Sigmoid colon (tissue), 7 donors: Measurements from ENCODE around the gene SP5. TPM values are rescaled to one million over a fixed set of nuclear protein-coding genes. Genes with fewer than 3 reads are reported as not detected.

Experiments
- DNase-seq: peaks from one replicate; pipeline ENCODE4 v3.0.0-alpha.2; 2019
- H3K27ac ChIP-seq, 4 donors: fragments of 200-600 bp; sonication (generic); one replicate each; pipeline ENCODE4 v1.5.1; 2016 to 2019; ENCODE audit warnings: mild to moderate bottlenecking in 1 of 4
- H3K27me3 ChIP-seq, 3 donors: fragments of 200-600 bp; sonication (generic); one replicate each; pipeline ENCODE4 v1.5.1; 2019; ENCODE audit warnings: mild to moderate bottlenecking in 1 of 3
- H3K36me3 ChIP-seq, 4 donors: fragments of 200-600 bp; sonication (generic); one replicate each; pipeline ENCODE4 v1.5.1; 2016 to 2019
- H3K4me1 ChIP-seq, 4 donors: fragments of 200-600 bp; sonication (generic); one replicate each; pipeline ENCODE4 v1.5.1; 2017 to 2019
- H3K4me3 ChIP-seq, 4 donors: fragments of 200-600 bp; sonication (generic); one replicate each; pipeline ENCODE4 v1.5.1; 2017 to 2019; ENCODE audit warnings: mild to moderate bottlenecking in 2 of 4, moderate library complexity in 1 of 4
- H3K9me3 ChIP-seq, 4 donors: fragments of 200-600 bp in 3 of 4; sonication (generic) in 3 of 4; one replicate each; pipeline versions ENCODE4 v1.5.1 to v1.6.1; 2013 to 2019
- CTCF ChIP-seq, 4 experiments: fragments of 450-650 bp in 3 of 4; fragments of 200-600 bp in 1 of 4; IDR thresholded peaks; one replicate each; pipeline ENCODE4 v1.5.1; 2016 to 2019; ENCODE audit warnings: antibody characterized with exemption in 4 of 4, mild to moderate bottlenecking in 3 of 4, moderate library complexity in 2 of 4
- EP300 ChIP-seq, 4 donors: sonication (generic); formaldehyde crosslinking; IDR thresholded peaks; one replicate each; pipeline ENCODE4 v1.6.1; 2017; ENCODE audit warnings: antibody characterized with exemption in 4 of 4
- POLR2A ChIP-seq, 2 donors: fragments of 450-650 bp; IDR thresholded peaks; one replicate each; pipeline ENCODE4 v1.6.1; 2016; ENCODE audit warnings: antibody characterized with exemption in 2 of 2, mild to moderate bottlenecking in 2 of 2, moderate library complexity in 2 of 2
- POLR2AphosphoS5 ChIP-seq, 4 donors: sonication (generic); formaldehyde crosslinking; IDR thresholded peaks; one replicate each; pipeline ENCODE4 v1.6.1; 2017; ENCODE audit warnings: antibody characterized with exemption in 4 of 4
- WGBS, 2 donors: extraction: QIAGEN DNeasy Blood & Tissue Kit; methylation state at CpG; one replicate each; pipeline ENCODE4 v1.1.7; 2013; 5-methylcytosine and 5-hydroxymethylcytosine counted together
- intact Hi-C: fragments of 100-400 bp; cut with DNase I; formaldehyde crosslinking; loops from one replicate; pipeline ENCODE4 v1.15.1; 2023
- polyA plus RNA-seq, 3 donors: library from polyadenylated mRNA; stranded (reverse); fragments of 200-250 nt; gene quantifications; one replicate each; pipeline ENCODE4 v1.2.3, GENCODE V29; 2013
- total RNA-seq, 4 donors: library from RNA; depleted of rRNA; stranded (reverse); fragments of >200 nt; gene quantifications; one replicate each; pipeline ENCODE4 v1.1.0, GENCODE V29; 2016
- donor health status: healthy with polysubstance abuse.
- donor health status: Bipolar disorder and iron deficiency.
- donor health status: healthy.

The SP5 gene
- total and polyA plus RNA-seq, 7 donors: 0.69 to 4.6 (median 1.2) TPM

GRCh38 chr2:170696948-170697347 lies 18.2 kb upstream of the SP5 start:
- intact Hi-C loops: no loop called here
- H3K27ac ChIP-seq: no peak overlapping the region
- H3K4me1 ChIP-seq: no peaks in the 10 kb centered on the region
- no peak for TF ChIP-seq POLR2A (IDR thresholded peaks at IDR 0.05)
- TF ChIP-seq EP300 (IDR thresholded peaks at IDR 0.05): no peak
- no peak overlapping the region for H3K4me3 ChIP-seq
- 93% methylated on average over 3 of the region's 3 CpGs for whole genome bisulfite sequencing, 2 donors
- H3K27me3 ChIP-seq: no peaks in the 10 kb centered on the region
- no peak for DNase-seq
- H3K36me3 ChIP-seq: no peaks in the 10 kb centered on the region
- H3K9me3 ChIP-seq: no peaks in the 10 kb centered on the region

GRCh38 chr2:170701011-170701410 lies 14.1 kb upstream of the SP5 start:
- 80% methylated on average over 4 of the region's 4 CpGs for WGBS, 2 donors
- intact Hi-C loops: no loop called here
- DNase-seq: no peak

GRCh38 chr2:170703776-170704476 lies 11.2 kb upstream of the SP5 start:
- 84 to 94% methylated on average over 4 of the region's 4 CpGs for WGBS, 2 donors
- Histone ChIP-seq H3K4me1 (no peaks in the 10 kb centered on the region), H3K36me3 (no peaks in the 10 kb centered on the region), H3K9me3 (no peaks in the 10 kb centered on the region), H3K27ac (no peak overlapping the region), H3K4me3 (no peak overlapping the region), H3K27me3 (no peaks in the 10 kb centered on the region)
- DNase-seq: no peak
- TF ChIP-seq POLR2AphosphoS5 (IDR thresholded peaks at IDR 0.05) (no peak), POLR2A (IDR thresholded peaks at IDR 0.05) (no peak)
- intact Hi-C loops: no loop called here

More at GRCh38 chr2:170701011-170701410, 14.1 kb upstream of the SP5 start:
- Histone ChIP-seq H3K9me3 (no peaks in the 10 kb centered on the region), H3K27ac (no peak overlapping the region), H3K36me3 (no peaks in the 10 kb centered on the region), H3K27me3 (no peaks in the 10 kb centered on the region), H3K4me3 (no peak overlapping the region), H3K4me1 (no peaks in the 10 kb centered on the region)
- no peak for TF ChIP-seq EP300 (IDR thresholded peaks at IDR 0.05)
- TF ChIP-seq CTCF (IDR thresholded peaks at IDR 0.05): no peak
- TF ChIP-seq POLR2AphosphoS5 (IDR thresholded peaks at IDR 0.05): no peak
- no peak for TF ChIP-seq POLR2A (IDR thresholded peaks at IDR 0.05)

- H3K27me3 ChIP-seq: peaks cover 8 to 25% (median 14%) of the 10 kb centered on the region in 3 donors
- no peaks in the 10 kb centered on the region for H3K36me3 ChIP-seq
- no peak for TF ChIP-seq POLR2A (IDR thresholded peaks at IDR 0.05)
- no peak for TF ChIP-seq CTCF (IDR thresholded peaks at IDR 0.05)
- intact Hi-C loops: no loop called here
- no peak for DNase-seq
- peaks cover 0 to 11% (median 5%) of the 10 kb centered on the region in 4 donors for H3K4me1 ChIP-seq
- H3K4me3 ChIP-seq: no peak overlapping the region
- H3K9me3 ChIP-seq: no peaks in the 10 kb centered on the region
- WGBS, 2 donors: 36 to 56% methylated on average over 16 of the region's 16 CpGs
- no peak overlapping the region for H3K27ac ChIP-seq
Measured at GRCh38 chr2:170707821-170708795, 7.0 kb upstream of the SP5 start.

- Histone ChIP-seq H3K27ac (no peak overlapping the region), H3K4me1 (peaks cover 0 to 32% (median 28%) of the 10 kb centered on the region in 4 donors), H3K9me3 (no peaks in the 10 kb centered on the region), H3K36me3 (no peaks in the 10 kb centered on the region), H3K4me3 (no peak overlapping the region), H3K27me3 (peaks cover 24 to 50% (median 36%) of the 10 kb centered on the region in 3 donors)
- no peak for DNase-seq
- intact Hi-C loops: loop anchor here (5.0 kb wide), 1 partner anchor 113 kb away; no protein-coding TSS in a partner anchor
- TF ChIP-seq POLR2A (IDR thresholded peaks at IDR 0.05): no peak
- no peak for TF ChIP-seq CTCF (IDR thresholded peaks at IDR 0.05)
- TF ChIP-seq EP300 (IDR thresholded peaks at IDR 0.05): no peak
- TF ChIP-seq POLR2AphosphoS5 (IDR thresholded peaks at IDR 0.05): no peak
- 69 to 92% methylated on average over 1 of the region's 1 CpG for WGBS, 2 donors
Measured at GRCh38 chr2:170710609-170710979, 4.5 kb upstream of the SP5 start.
